ENCODE data around the gene SP6.

Gene SP6

DNA sequence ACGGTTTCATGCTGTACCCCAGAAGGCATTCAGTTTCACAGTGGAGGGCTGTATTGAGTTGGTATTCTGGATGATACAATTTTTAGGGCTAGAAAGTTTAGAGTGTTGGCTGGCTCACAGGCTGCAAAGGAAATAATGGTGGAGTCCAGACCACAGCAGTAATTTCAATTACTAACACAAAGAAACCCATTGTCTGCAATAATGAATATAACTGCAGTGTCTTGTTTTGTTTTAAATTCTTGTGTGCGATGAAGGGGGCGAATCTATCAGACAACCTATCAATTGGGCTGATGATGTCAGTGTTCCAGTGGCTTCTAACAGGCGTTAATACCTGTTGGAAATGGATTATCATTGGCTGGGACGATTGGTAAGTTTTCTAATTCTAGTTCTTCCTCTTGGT lies 46.6 kb upstream of the SP6 start:
- Histone ChIP-seq H3K27ac (replicated peaks) (peak overlapping the region; percentile 99), H3K27me3 (ENCODE audit: insufficient read depth, poor library complexity, severe bottlenecking) (no peaks in the 10 kb centered on the region), H3K4me3 (replicated peaks; ENCODE audit: insufficient read depth, low read length) (no peak overlapping the region)
- TF ChIP-seq, protein P1, sequence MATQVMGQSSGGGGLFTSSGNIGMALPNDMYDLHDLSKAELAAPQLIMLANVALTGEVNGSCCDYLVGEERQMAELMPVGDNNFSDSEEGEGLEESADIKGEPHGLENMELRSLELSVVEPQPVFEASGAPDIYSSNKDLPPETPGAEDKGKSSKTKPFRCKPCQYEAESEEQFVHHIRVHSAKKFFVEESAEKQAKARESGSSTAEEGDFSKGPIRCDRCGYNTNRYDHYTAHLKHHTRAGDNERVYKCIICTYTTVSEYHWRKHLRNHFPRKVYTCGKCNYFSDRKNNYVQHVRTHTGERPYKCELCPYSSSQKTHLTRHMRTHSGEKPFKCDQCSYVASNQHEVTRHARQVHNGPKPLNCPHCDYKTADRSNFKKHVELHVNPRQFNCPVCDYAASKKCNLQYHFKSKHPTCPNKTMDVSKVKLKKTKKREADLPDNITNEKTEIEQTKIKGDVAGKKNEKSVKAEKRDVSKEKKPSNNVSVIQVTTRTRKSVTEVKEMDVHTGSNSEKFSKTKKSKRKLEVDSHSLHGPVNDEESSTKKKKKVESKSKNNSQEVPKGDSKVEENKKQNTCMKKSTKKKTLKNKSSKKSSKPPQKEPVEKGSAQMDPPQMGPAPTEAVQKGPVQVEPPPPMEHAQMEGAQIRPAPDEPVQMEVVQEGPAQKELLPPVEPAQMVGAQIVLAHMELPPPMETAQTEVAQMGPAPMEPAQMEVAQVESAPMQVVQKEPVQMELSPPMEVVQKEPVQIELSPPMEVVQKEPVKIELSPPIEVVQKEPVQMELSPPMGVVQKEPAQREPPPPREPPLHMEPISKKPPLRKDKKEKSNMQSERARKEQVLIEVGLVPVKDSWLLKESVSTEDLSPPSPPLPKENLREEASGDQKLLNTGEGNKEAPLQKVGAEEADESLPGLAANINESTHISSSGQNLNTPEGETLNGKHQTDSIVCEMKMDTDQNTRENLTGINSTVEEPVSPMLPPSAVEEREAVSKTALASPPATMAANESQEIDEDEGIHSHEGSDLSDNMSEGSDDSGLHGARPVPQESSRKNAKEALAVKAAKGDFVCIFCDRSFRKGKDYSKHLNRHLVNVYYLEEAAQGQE (IDR thresholded peaks at IDR 0.05; ENCODE audit: insufficient replicate concordance, low read depth), result no peak
- no peak for DNase-seq (ENCODE audit: low read depth in 1 of 2, low spot score in 1 of 2)

- Histone ChIP-seq H3K4me3 (replicated peaks; ENCODE audit: insufficient read depth, low read length) (peak overlapping the region; percentile 81), H3K27me3 (ENCODE audit: insufficient read depth, poor library complexity, severe bottlenecking) (no peaks in the 10 kb centered on the region), H3K27ac (replicated peaks) (peak overlapping the region; percentile 99)
- no peak for DNase-seq (ENCODE audit: low read depth in 1 of 2, low spot score in 1 of 2)
- TF ChIP-seq SPI1 (IDR thresholded peaks at IDR 0.05; ENCODE audit: borderline replicate concordance, low read depth) (no peak), POLR2AphosphoS5 (IDR thresholded peaks at IDR 0.05; ENCODE audit: low read depth) (no peak), GABPA (IDR thresholded peaks at IDR 0.05; ENCODE audit: low read depth) (no peak)
- TF ChIP-seq, protein P1 (IDR thresholded peaks at IDR 0.05; ENCODE audit: insufficient replicate concordance, low read depth), result no peak
- TF ChIP-seq, protein P2, sequence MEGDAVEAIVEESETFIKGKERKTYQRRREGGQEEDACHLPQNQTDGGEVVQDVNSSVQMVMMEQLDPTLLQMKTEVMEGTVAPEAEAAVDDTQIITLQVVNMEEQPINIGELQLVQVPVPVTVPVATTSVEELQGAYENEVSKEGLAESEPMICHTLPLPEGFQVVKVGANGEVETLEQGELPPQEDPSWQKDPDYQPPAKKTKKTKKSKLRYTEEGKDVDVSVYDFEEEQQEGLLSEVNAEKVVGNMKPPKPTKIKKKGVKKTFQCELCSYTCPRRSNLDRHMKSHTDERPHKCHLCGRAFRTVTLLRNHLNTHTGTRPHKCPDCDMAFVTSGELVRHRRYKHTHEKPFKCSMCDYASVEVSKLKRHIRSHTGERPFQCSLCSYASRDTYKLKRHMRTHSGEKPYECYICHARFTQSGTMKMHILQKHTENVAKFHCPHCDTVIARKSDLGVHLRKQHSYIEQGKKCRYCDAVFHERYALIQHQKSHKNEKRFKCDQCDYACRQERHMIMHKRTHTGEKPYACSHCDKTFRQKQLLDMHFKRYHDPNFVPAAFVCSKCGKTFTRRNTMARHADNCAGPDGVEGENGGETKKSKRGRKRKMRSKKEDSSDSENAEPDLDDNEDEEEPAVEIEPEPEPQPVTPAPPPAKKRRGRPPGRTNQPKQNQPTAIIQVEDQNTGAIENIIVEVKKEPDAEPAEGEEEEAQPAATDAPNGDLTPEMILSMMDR (IDR thresholded peaks at IDR 0.05; ENCODE audit: insufficient read depth, low read length), result no peak
Observed at GRCh38 chr17:47896672-47897490, 45.9 kb upstream of the SP6 start.

DNA sequence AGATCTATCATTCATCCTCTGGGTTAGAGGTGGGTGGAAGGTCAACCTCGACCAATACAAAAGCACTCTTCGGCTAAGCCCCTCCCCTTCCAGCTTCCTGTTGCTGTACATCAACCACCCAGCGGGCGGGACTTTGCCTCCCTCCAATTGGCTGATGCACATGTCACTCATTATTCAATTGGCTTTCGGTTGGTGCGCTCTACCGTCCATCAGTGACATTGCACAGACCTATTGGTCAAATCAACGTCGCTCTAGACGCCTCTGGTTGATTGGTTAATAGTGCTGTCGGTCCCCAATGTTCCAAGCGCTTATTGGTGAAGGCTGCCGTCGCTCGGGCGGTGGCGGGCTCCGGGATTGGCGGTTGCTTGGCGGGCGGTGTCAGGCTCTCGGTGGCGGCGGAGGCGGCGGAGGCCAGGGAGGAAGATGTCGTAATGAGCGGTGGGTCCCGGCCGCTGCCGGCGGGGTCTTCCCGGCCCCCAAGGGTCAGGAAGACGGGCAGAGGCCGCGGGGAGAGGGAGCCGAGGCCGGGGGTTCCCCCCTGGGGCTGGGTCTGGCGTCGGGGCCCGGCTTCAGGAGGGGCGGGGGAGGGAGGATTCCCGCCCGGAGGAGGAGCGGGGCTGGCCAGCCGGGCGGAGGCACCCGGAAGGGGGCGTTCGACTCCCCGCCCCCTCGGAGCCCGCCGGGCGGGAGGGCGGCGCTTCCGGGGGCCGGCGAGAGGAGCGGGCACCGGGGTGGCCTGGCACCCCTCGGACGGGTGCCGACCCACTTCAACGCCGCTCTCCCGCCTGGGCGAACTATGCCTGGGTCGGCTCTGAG lies 45.1 kb upstream of the SP6 start, which contains the start of gene SP2:
Gene SP2, plus strand, starts transcription at position 381 of the 816 bp plus-strand sequence. Its CDS starts 51 bp downstream, at position 432.
- H3K27me3 ChIP-seq (ENCODE audit: insufficient read depth, poor library complexity, severe bottlenecking), result no peaks in the 10 kb centered on the region
- peak within 1 kb of the TSS; percentile 99 for H3K27ac ChIP-seq (replicated peaks)
- H3K4me3 ChIP-seq (replicated peaks; ENCODE audit: insufficient read depth, low read length), result peak within 1 kb of the TSS; percentile 81
- TF ChIP-seq GABPA (IDR thresholded peaks at IDR 0.05; ENCODE audit: low read depth), result peak; percentile 94
- TF ChIP-seq POLR2AphosphoS5 (IDR thresholded peaks at IDR 0.05; ENCODE audit: low read depth), result peak; percentile 64; the same call in 1 of the 2 replicates
- TF ChIP-seq, protein P2 (IDR thresholded peaks at IDR 0.05; ENCODE audit: insufficient read depth, low read length), result no peak
- TF ChIP-seq, protein P1 (IDR thresholded peaks at IDR 0.05; ENCODE audit: insufficient replicate concordance, low read depth), result no peak
- peak; percentile 100 for DNase-seq (ENCODE audit: low read depth in 1 of 2, low spot score in 1 of 2)
